GM13977 (cell line): Measurements from ENCODE around the gene LMX1B.

Experiments used
- DNase-seq: peaks from one replicate; pipeline ENCODE4 v3.0.0; 2012; ENCODE audit warnings: low spot score
- in situ Hi-C: fragments of 300-500 bp; cut with MboI; formaldehyde crosslinking; loops from one replicate; pipeline ENCODE4 v1.12.0; 2022; ENCODE audit warnings: low sequenced_read_pairs, low pct_unique_long_range_greater_than_20kb, mixed read lengths, inconsistent platforms; ENCODE audit not compliant: unreplicated experiment
- TF ChIP-seq, protein P1 (sequence below): IDR thresholded peaks from 2 replicates; pipeline ENCODE4 v1.5.1; 2012; ENCODE audit warnings: mild to moderate bottlenecking, control low read depth; ENCODE audit not compliant: insufficient read depth; ENCODE audit errors: extremely low read depth, missing control alignments

LMX1B gene

DNA sequence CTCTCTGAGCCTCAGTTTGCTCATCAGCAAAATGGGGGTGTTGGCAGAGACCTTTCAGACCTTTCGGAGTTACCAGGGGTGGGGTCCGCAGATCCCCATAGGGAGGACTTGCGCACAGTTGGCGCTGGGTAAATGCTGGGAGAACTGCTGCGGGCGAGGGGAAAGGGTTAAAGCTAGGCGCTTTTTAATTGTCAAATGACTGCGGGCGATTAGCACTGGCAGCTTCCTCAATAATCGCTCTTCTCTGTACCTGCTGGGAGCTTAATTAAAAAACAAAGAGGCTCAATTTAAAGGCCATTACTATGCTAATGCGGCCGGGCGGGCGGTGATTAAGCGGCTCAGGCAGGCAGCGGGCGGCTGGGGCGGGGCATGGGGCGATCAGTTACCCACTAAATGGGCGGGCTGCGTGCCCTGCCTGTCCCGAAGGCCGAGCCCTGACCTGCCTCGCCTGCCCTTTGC, 63.0 kb downstream of the LMX1B start:
- TF ChIP-seq, protein P1, sequence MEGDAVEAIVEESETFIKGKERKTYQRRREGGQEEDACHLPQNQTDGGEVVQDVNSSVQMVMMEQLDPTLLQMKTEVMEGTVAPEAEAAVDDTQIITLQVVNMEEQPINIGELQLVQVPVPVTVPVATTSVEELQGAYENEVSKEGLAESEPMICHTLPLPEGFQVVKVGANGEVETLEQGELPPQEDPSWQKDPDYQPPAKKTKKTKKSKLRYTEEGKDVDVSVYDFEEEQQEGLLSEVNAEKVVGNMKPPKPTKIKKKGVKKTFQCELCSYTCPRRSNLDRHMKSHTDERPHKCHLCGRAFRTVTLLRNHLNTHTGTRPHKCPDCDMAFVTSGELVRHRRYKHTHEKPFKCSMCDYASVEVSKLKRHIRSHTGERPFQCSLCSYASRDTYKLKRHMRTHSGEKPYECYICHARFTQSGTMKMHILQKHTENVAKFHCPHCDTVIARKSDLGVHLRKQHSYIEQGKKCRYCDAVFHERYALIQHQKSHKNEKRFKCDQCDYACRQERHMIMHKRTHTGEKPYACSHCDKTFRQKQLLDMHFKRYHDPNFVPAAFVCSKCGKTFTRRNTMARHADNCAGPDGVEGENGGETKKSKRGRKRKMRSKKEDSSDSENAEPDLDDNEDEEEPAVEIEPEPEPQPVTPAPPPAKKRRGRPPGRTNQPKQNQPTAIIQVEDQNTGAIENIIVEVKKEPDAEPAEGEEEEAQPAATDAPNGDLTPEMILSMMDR = no peak
- DNase-seq = no peak
- in situ Hi-C loops = no loop called here

DNA sequence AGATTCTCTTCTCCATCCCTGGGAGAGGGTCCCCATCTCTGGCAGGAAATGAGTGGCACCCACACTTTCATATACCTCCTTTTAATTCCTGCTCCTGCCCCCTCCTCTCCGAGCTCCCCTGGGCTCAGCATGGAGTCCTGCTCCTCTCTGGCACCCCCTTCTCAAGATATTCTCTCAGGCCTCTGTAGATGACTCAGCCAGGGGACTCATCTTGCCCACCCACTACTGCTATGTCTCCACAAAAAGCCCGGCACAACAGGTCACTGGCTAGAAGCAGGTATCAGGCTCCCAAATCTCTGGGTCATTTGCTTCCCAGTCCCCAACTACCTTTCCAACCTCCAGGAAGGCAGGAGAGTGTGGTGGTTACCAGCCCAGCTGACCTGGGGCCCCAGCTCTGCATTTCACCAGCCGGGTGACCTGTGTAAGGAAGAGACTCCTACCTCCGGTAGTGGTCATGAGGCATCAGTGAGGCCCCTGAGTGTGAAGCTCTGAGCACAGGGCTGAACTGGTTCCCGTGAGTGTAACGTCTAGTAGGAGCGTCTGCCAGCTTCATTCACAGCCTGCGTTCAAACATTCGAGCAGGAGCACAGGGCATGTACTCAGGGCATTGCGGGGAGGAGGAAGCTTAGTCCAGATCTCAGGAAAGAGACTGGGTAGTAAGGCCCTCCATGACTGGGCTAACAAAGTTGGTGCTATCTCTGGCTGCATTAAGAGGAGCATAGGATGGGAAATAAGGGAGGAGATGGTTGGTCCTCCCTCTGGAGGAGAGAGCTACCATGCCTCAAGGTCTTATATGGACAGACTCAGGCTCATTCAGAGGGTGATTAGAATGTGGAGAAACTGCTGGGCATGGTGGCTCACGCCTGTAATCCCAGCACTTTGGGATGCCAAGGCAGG, 63.7 kb downstream of the LMX1B start:
- TF ChIP-seq, protein P1 = no peak
- in situ Hi-C loops = no loop called here
- DNase-seq = no peak

DNA sequence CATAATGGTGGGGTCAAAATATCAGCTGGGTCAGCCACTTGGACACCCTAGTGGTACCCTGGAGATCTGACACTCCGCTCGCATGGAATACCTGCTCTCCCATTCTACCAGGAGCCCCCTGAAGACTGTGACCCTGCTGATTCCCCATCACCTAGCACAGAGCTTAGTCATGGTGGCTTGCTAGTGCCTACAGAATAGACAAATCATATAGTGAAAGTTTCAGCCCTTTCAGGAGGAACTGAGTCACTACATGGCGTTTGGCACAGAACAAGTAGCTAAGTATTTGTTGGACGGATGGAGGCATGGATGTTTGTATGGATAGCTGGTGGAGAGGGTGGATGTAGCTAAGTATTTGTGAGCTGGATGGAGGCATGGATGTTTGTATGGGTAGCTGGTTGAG, 65.3 kb downstream of the LMX1B start:
- DNase-seq = no peak
- TF ChIP-seq, protein P1 = no peak
- in situ Hi-C loops = no loop called here

DNA sequence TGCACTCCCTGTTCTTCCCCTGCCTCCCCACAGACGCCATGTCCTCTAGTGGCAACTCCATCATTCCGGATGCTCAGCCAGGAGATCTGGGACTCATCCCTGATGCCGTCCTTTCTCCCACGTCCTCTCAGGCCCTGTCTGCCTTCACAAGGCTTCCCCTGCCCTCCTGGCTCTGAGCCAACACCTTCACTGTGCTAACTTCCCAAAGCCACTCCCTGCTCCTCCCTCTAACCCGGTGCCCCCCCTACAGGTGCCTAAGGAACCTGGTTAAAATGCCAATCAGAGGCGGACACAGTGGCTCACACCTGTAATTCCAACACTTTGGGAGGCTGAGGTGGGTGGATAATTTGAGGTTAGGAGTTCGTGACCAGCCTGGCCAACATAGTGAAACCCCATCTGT, 67.6 kb downstream of the LMX1B start:
- TF ChIP-seq, protein P1 = no peak
- DNase-seq = no peak
- in situ Hi-C loops = no loop called here

DNA sequence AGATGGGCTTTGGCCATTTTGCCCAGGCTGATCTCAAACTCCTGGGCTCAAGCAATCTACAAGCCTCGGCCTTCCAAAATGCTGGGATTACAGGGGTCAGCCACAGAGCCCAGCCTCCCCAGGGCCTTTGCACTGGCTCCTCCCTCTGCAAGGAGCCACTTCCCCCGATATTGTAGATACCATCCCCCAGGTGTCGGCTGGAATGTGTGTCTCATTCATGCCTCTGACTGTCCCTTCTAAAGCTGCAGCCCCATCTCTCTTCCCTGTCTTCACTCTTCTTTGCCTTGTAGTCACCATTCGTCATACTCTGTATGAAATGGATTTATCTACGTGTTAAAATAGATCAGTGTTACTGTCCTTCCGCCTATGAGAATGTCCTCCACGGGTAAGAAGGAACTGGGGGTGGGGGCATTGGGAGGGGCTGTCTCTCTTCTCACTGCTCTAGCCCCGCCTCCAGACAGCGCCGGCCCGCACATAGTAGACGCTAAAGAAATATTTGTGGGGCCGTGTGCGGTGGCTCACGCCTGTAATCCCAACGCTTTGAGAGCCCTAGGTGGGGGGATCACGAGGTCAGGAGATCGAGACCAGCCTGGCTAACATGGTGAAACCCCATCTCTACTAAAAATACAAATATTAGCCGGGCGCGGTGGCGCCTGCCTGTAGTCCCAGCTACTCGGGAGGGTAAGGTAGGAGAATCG, 68.5 kb downstream of the LMX1B start:
- TF ChIP-seq, protein P1 = no peak
- no peak for DNase-seq
- in situ Hi-C loops = no loop called here

DNA sequence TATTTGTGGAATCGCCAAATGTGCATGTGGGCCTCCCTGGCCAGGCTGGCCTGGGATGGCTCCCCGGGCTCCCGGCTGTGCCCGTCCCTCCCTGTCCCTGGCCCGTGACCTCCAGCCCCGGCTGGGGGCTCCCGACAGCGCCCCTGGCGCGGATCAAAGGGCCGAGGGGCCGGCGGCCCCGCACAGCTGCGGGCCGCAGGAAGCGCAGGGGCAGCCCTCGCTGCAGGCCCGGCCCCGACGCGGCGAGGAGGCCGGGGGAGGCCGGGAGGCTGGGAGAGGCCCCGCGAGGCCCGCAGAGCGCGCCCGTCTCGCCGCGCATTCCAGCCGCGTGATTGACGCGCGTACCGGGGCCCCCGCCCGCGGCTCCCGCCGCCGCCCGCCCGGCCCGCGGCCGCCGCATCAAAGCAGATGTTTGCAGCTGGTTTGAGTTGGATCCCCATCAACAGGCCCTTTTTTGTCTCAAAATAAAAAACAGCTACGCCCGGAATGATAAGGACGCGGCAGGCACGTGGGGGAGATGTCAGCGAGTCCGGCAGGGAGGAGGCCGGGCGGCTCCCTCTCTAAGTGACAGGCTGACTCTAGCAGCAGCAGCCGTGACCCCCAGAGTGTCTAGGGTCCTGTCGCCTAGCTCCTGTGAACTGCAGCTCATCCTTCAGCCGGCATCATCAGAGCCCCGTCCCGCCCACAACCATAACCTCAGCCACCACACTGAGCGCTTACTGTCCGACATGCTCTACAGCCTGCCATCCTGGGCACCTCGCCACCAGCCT, 69.4 kb downstream of the LMX1B start:
- TF ChIP-seq, protein P1 = no peak
- in situ Hi-C loops = no loop called here
- DNase-seq = no peak
